ENCODE measurements around the gene FBXL17. TPM values are rescaled to one million over a fixed set of nuclear protein-coding genes. Genes with fewer than 3 reads are reported as not detected.

Gene FBXL17
- total and polyA plus RNA-seq, 9 of the 15 experiments (the other 6 are each of a cell fraction or from before 2014, with no cell fraction given), result 0.32 to 5.4 (median 1.8) TPM

GRCh38 chr5:107925200-107925599 is 456.7 kb downstream of the FBXL17 start:
- no peaks in the 10 kb centered on the region for H4K20me1 ChIP-seq (replicated peaks; ENCODE audit: control insufficient read depth, insufficient read depth, low read length)
- WGBS (ENCODE audit: insufficient coverage, low coverage, missing lambda C conversion rate), result 1% methylated on average over 4 of the region's 4 CpGs
- ChIA-PET POLR2A (no interaction called here), CTCF (ENCODE audit: low intra/inter-chr PET ratio) (no interaction called here)
- no peak overlapping the region for H3K4me3 ChIP-seq
- H3K4me2 ChIP-seq (ENCODE audit: insufficient read depth, low read length), result no peak overlapping the region
- H3K4me1 ChIP-seq (replicated peaks in 1 of 2; ENCODE audit: control insufficient read depth in 2 of 2, insufficient read depth in 2 of 2, low read length in 2 of 2), result no peaks in the 10 kb centered on the region
- ATAC-seq (no peak), FAIRE-seq (no peak), DNase-seq (ENCODE audit: extremely low read depth in 1 of 4, low spot score in 3 of 4) (no peak)
- H3K9me3 ChIP-seq (replicated peaks; ENCODE audit: control insufficient read depth, insufficient read depth, low read depth, low read length), result no peaks in the 10 kb centered on the region; the same call in 1 of the 2 replicates
- in situ Hi-C loops (cut with MboI) (no loop called here), intact Hi-C loops (cut with micrococcal nuclease) (no loop called here)
- H2AFZ ChIP-seq (ENCODE audit: low read depth, low read length), result no peak overlapping the region
- no TSS peak for BruUV-seq (replicated peaks)
- no peaks in the 10 kb centered on the region for H3K9me1 ChIP-seq (ENCODE audit: control insufficient read depth, insufficient read depth, low read length)
- H3K36me3 ChIP-seq (ENCODE audit: control insufficient read depth, insufficient read depth, low read length), result no peaks in the 10 kb centered on the region
- TF ChIP-seq ERF (CRISPR knock-in tag; IDR thresholded peaks at IDR 0.05), result no peak
- no peak for TF ChIP-seq SAP30 (IDR thresholded peaks at IDR 0.05; ENCODE audit: borderline replicate concordance, insufficient read depth, low read depth, low read length, poor library complexity, severe bottlenecking)
- TF ChIP-seq ZNF143 (CRISPR knock-in tag; IDR thresholded peaks at IDR 0.05), result no peak
- no peak for TF ChIP-seq NONO (IDR thresholded peaks at IDR 0.05; ENCODE audit: low read depth in 2 of 2, low read length in 1 of 2)
- no peak for TF ChIP-seq SMARCA4 (IDR thresholded peaks at IDR 0.05)
- TF ChIP-seq ZNF584 (CRISPR knock-in tag; IDR thresholded peaks at IDR 0.05; ENCODE audit: low read depth), result no peak
- no peak for TF ChIP-seq L3MBTL2 (IDR thresholded peaks at IDR 0.05)
- no peak for TF ChIP-seq ZNF699 (CRISPR knock-in tag; IDR thresholded peaks at IDR 0.05; ENCODE audit: insufficient replicate concordance)
- no peak for TF ChIP-seq SRF (CRISPR knock-in tag; IDR thresholded peaks at IDR 0.05)
- no peak for TF ChIP-seq ZNF282 (CRISPR knock-in tag; IDR thresholded peaks at IDR 0.05)
- TF ChIP-seq ZC3H11A (IDR thresholded peaks at IDR 0.05; ENCODE audit: low read depth, low read length), result no peak
- TF ChIP-seq ZNF23 (CRISPR knock-in tag; IDR thresholded peaks at IDR 0.05), result no peak
- TF ChIP-seq TRIM28 (IDR thresholded peaks at IDR 0.05), result no peak
- no peak for TF ChIP-seq ARID1B (IDR thresholded peaks at IDR 0.05)
- TF ChIP-seq CBX5 (IDR thresholded peaks at IDR 0.05; ENCODE audit: borderline replicate concordance, low read depth), result no peak
- no peak for TF ChIP-seq ARHGAP35 (IDR thresholded peaks at IDR 0.05; ENCODE audit: partially characterized antibody)
- TF ChIP-seq EP300 (IDR thresholded peaks at IDR 0.05; ENCODE audit: low read length), result no peak
- TF ChIP-seq, protein P1, sequence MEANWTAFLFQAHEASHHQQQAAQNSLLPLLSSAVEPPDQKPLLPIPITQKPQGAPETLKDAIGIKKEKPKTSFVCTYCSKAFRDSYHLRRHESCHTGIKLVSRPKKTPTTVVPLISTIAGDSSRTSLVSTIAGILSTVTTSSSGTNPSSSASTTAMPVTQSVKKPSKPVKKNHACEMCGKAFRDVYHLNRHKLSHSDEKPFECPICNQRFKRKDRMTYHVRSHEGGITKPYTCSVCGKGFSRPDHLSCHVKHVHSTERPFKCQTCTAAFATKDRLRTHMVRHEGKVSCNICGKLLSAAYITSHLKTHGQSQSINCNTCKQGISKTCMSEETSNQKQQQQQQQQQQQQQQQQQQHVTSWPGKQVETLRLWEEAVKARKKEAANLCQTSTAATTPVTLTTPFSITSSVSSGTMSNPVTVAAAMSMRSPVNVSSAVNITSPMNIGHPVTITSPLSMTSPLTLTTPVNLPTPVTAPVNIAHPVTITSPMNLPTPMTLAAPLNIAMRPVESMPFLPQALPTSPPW (CRISPR knock-in tag; IDR thresholded peaks at IDR 0.05), result no peak
- no peak overlapping the region for H3K27ac ChIP-seq (ENCODE audit: extremely low read depth, low read depth, low read length)
- H3K79me2 ChIP-seq (ENCODE audit: control insufficient read depth, insufficient read depth, low read length), result no peaks in the 10 kb centered on the region
- H3K9ac ChIP-seq (ENCODE audit: insufficient read depth in 1 of 2, low read depth in 2 of 2, low read length in 2 of 2), result no peak overlapping the region
- no peaks in the 10 kb centered on the region for H3K27me3 ChIP-seq (ENCODE audit: control insufficient read depth in 2 of 2, insufficient read depth in 2 of 2, low read length in 2 of 2)

Measured in K562 (cell line).